ENCODE measurements around the gene CAMKK2.
"Not testable (repeated sequence)": the region's sequence is repeated elsewhere in the genome, so short reads cannot be mapped to it uniquely, and the experiment has no call there.

- TF ChIP-seq, protein P1, sequence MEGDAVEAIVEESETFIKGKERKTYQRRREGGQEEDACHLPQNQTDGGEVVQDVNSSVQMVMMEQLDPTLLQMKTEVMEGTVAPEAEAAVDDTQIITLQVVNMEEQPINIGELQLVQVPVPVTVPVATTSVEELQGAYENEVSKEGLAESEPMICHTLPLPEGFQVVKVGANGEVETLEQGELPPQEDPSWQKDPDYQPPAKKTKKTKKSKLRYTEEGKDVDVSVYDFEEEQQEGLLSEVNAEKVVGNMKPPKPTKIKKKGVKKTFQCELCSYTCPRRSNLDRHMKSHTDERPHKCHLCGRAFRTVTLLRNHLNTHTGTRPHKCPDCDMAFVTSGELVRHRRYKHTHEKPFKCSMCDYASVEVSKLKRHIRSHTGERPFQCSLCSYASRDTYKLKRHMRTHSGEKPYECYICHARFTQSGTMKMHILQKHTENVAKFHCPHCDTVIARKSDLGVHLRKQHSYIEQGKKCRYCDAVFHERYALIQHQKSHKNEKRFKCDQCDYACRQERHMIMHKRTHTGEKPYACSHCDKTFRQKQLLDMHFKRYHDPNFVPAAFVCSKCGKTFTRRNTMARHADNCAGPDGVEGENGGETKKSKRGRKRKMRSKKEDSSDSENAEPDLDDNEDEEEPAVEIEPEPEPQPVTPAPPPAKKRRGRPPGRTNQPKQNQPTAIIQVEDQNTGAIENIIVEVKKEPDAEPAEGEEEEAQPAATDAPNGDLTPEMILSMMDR (IDR thresholded peaks at IDR 0.05): not testable (repeated sequence)
- not testable (repeated sequence) for TF ChIP-seq POLR2AphosphoS5 (IDR thresholded peaks at IDR 0.05); POLR2A (IDR thresholded peaks at IDR 0.05); EP300 (IDR thresholded peaks at IDR 0.05; ENCODE audit: low read depth)
Measured at GRCh38 chr12:121281116-121281515, 15.4 kb downstream of the CAMKK2 start.

All from transverse colon (tissue), 4 donors.